GM23248 (cell line): ENCODE data around the gene ZMAT5. TPM values are rescaled to one million over a fixed set of nuclear protein-coding genes. Genes with fewer than 3 reads are reported as not detected.

Experiments
- DNase-seq: peaks from one replicate; pipeline ENCODE4 v3.0.0-alpha.2; 2015
- H2AFZ ChIP-seq: fragments of 200-600 bp; sonication (generic); 2 replicates; pipeline ENCODE4 v1.6.1; 2016; ENCODE audit warnings: antibody characterized with exemption
- H3F3A ChIP-seq: fragments of 200-600 bp; sonication (generic); 2 replicates; pipeline ENCODE4 v1.6.1; 2016; ENCODE audit warnings: mild to moderate bottlenecking, antibody characterized with exemption, mixed run types; ENCODE audit not compliant: insufficient read depth
- H3K27ac ChIP-seq: fragments of 200-600 bp; sonication (generic); 2 replicates; pipeline ENCODE4 v1.5.1; 2016; ENCODE audit warnings: mild to moderate bottlenecking
- H3K27me3 ChIP-seq: fragments of 200-600 bp; sonication (generic); replicated peaks from 2 replicates; pipeline ENCODE4 v1.6.1; 2016; ENCODE audit warnings: mild to moderate bottlenecking; ENCODE audit not compliant: insufficient read depth
- H3K36me3 ChIP-seq: fragments of 200-600 bp; sonication (generic); 2 replicates; pipeline ENCODE4 v1.6.1; 2016; ENCODE audit warnings: low read depth, mild to moderate bottlenecking
- H3K4me1 ChIP-seq: fragments of 200-600 bp; sonication (generic); 2 replicates; pipeline ENCODE4 v1.6.1; 2016; ENCODE audit warnings: mild to moderate bottlenecking; ENCODE audit not compliant: insufficient read depth
- H3K4me2 ChIP-seq: fragments of 200-600 bp; sonication (generic); one replicate; pipeline ENCODE4 v1.6.1; 2016; ENCODE audit warnings: mild to moderate bottlenecking; ENCODE audit not compliant: unreplicated experiment
- H3K4me3 ChIP-seq: fragments of 200-600 bp; sonication (generic); 2 replicates; pipeline ENCODE4 v1.5.1; 2016; ENCODE audit warnings: mild to moderate bottlenecking
- H3K79me2 ChIP-seq: fragments of 200-600 bp; sonication (generic); 2 replicates; pipeline ENCODE4 v1.6.1; 2016; ENCODE audit warnings: mild to moderate bottlenecking; ENCODE audit not compliant: insufficient read depth
- H3K9ac ChIP-seq: fragments of 200-600 bp; sonication (generic); 2 replicates; pipeline ENCODE4 v1.6.1; 2016; ENCODE audit warnings: mild to moderate bottlenecking
- H3K9me2 ChIP-seq: fragments of 200-600 bp; sonication (generic); 2 replicates; pipeline ENCODE4 v1.6.1; 2016; ENCODE audit warnings: mixed run types, mild to moderate bottlenecking, moderate library complexity; ENCODE audit not compliant: insufficient read depth
- H3K9me3 ChIP-seq: fragments of 200-600 bp; sonication (generic); one replicate; pipeline ENCODE4 v1.6.1; 2017; ENCODE audit warnings: low read depth
- H4K20me1 ChIP-seq: fragments of 200-600 bp; sonication (generic); 2 replicates; pipeline ENCODE4 v1.6.0; 2016; ENCODE audit not compliant: insufficient read depth
- EZH2 ChIP-seq: fragments of 200-600 bp; sonication (generic); IDR thresholded peaks from 2 replicates; pipeline ENCODE4 v1.6.1; 2018; ENCODE audit warnings: antibody characterized with exemption, mild to moderate bottlenecking; ENCODE audit not compliant: insufficient read depth, poor library complexity, severe bottlenecking
- EZH2phosphoT487 ChIP-seq: fragments of 200-600 bp; sonication (generic); IDR thresholded peaks from 2 replicates; pipeline ENCODE4 v1.6.1; 2018; ENCODE audit warnings: antibody characterized with exemption, moderate library complexity, mild to moderate bottlenecking, low read depth; ENCODE audit not compliant: insufficient read depth
- WGBS, 2 experiments: methylation state at CpG; one replicate each; pipeline ENCODE4 v1.1.6; 2015 to 2017; ENCODE audit warnings: low lambda C conversion rate in 2 of 2, low coverage in 1 of 2; ENCODE audit errors: missing lambda C conversion rate in 2 of 2; 5-methylcytosine and 5-hydroxymethylcytosine counted together
- in situ Hi-C: fragments of 300-500 bp; cut with MboI; formaldehyde crosslinking; loops from 2 replicates; pipeline ENCODE4 v1.15.0; 2020
- polyA plus RNA-seq: library from polyadenylated mRNA; unstranded; fragments of >200 nt; fragmentation: Nextera tagmentation; extraction: Ambion mirVana; gene quantifications from 2 replicates; pipeline ENCODE4 v1.2.1, GENCODE V29; 2016
- total RNA-seq: library from RNA; depleted of rRNA; stranded (reverse); fragments of >200 nt; shearing (Covaris generic); gene quantifications from 2 replicates; pipeline ENCODE4 v1.2.3, GENCODE V29; 2014

Gene ZMAT5
- total and polyA plus RNA-seq, 2 experiments from 2014 or later, result 11.3 to 35.8 TPM

- no peak overlapping the region for H3K27ac ChIP-seq
- H3F3A ChIP-seq, result no peaks in the 10 kb centered on the region
- no peak for DNase-seq
- H3K4me3 ChIP-seq, result no peak overlapping the region
- no peaks in the 10 kb centered on the region for H4K20me1 ChIP-seq
- H2AFZ ChIP-seq, result no peak overlapping the region
- no peaks in the 10 kb centered on the region for H3K9me3 ChIP-seq
- no peak overlapping the region for H3K9ac ChIP-seq
- H3K9me2 ChIP-seq, result no peaks in the 10 kb centered on the region
- no peaks in the 10 kb centered on the region for H3K79me2 ChIP-seq
- no peaks in the 10 kb centered on the region for H3K4me1 ChIP-seq
- no peak overlapping the region for H3K4me2 ChIP-seq
- no peaks in the 10 kb centered on the region for H3K36me3 ChIP-seq
- in situ Hi-C loops, result no loop called here
- WGBS, 2 experiments, result 77% methylated on average over 6 to 7 of the region's 7 CpGs
- H3K27me3 ChIP-seq, result 0 out of 2 replicates have a peak, but pooled peaks cover 6% of the 10 kb centered on the region
- TF ChIP-seq EZH2 (no peak), EZH2phosphoT487 (no peak)
These were observed 40.7 kb downstream of the ZMAT5 start for GRCh38 chr22:29726106-29726505.

- H4K20me1 ChIP-seq, result no peaks in the 10 kb centered on the region
- no peaks in the 10 kb centered on the region for H3K4me1 ChIP-seq
- no peaks in the 10 kb centered on the region for H3F3A ChIP-seq
- H3K9me2 ChIP-seq, result no peaks in the 10 kb centered on the region
- no peak overlapping the region for H3K27ac ChIP-seq
- 57 to 64% methylated on average over 8 of the region's 8 CpGs for WGBS, 2 experiments
- H3K79me2 ChIP-seq, result no peaks in the 10 kb centered on the region
- no peak overlapping the region for H3K4me3 ChIP-seq
- TF ChIP-seq EZH2phosphoT487, result no peak
- TF ChIP-seq EZH2, result no peak
- H3K27me3 ChIP-seq, result 0 out of 2 replicates have a peak, but pooled peaks cover 11% of the 10 kb centered on the region
- no peaks in the 10 kb centered on the region for H3K9me3 ChIP-seq
- no peaks in the 10 kb centered on the region for H3K36me3 ChIP-seq
- in situ Hi-C loops, result no loop called here
- no peak overlapping the region for H2AFZ ChIP-seq
- H3K9ac ChIP-seq, result no peak overlapping the region
- no peak overlapping the region for H3K4me2 ChIP-seq
- DNase-seq, result no peak
These were observed 42.0 kb downstream of the ZMAT5 start for GRCh38 chr22:29724843-29725242.

- no peaks in the 10 kb centered on the region for H3K9me2 ChIP-seq
- H3K36me3 ChIP-seq, result no peaks in the 10 kb centered on the region
- no peak overlapping the region for H3K4me3 ChIP-seq
- no peaks in the 10 kb centered on the region for H3K4me1 ChIP-seq
- no peaks in the 10 kb centered on the region for H4K20me1 ChIP-seq
- no peak for DNase-seq
- no peak overlapping the region for H3K27ac ChIP-seq
- no peaks in the 10 kb centered on the region for H3K9me3 ChIP-seq
- no peaks in the 10 kb centered on the region for H3F3A ChIP-seq
- H3K9ac ChIP-seq, result no peak overlapping the region
- 84 to 87% methylated on average over 10 of the region's 10 CpGs for WGBS, 2 experiments
- peaks cover 20% of the 10 kb centered on the region for H3K27me3 ChIP-seq
- TF ChIP-seq EZH2 (no peak), EZH2phosphoT487 (no peak)
- no peak overlapping the region for H3K4me2 ChIP-seq
- in situ Hi-C loops, result no loop called here
- no peak overlapping the region for H2AFZ ChIP-seq
- no peaks in the 10 kb centered on the region for H3K79me2 ChIP-seq
These were observed 43.0 kb downstream of the ZMAT5 start for GRCh38 chr22:29723766-29724165.

GRCh38 chr22:29722587-29722986, 44.2 kb downstream of the ZMAT5 start:
- no peaks in the 10 kb centered on the region for H3K4me1 ChIP-seq
- no peak overlapping the region for H3K4me3 ChIP-seq
- H3K27ac ChIP-seq, result no peak overlapping the region
- no peaks in the 10 kb centered on the region for H3K79me2 ChIP-seq
- H3K36me3 ChIP-seq, result no peaks in the 10 kb centered on the region
- H4K20me1 ChIP-seq, result no peaks in the 10 kb centered on the region
- 78 to 79% methylated on average over 16 of the region's 16 CpGs for WGBS, 2 experiments
- DNase-seq, result no peak
- H3K9me3 ChIP-seq, result no peaks in the 10 kb centered on the region
- TF ChIP-seq EZH2phosphoT487 (no peak), EZH2 (no peak)
- H3K9me2 ChIP-seq, result no peaks in the 10 kb centered on the region
- H3K9ac ChIP-seq, result no peak overlapping the region
- no peak overlapping the region for H3K4me2 ChIP-seq
- no peaks in the 10 kb centered on the region for H3F3A ChIP-seq
- peaks cover 25% of the 10 kb centered on the region for H3K27me3 ChIP-seq
- H2AFZ ChIP-seq, result no peak overlapping the region
- in situ Hi-C loops, result no loop called here

GRCh38 chr22:29722151-29722550, 44.7 kb downstream of the ZMAT5 start:
- H3K27ac ChIP-seq, result no peak overlapping the region
- no peak overlapping the region for H2AFZ ChIP-seq
- TF ChIP-seq EZH2 (no peak), EZH2phosphoT487 (no peak)
- in situ Hi-C loops, result no loop called here
- no peaks in the 10 kb centered on the region for H3K4me1 ChIP-seq
- no peaks in the 10 kb centered on the region for H3K9me2 ChIP-seq
- H3K27me3 ChIP-seq, result peaks cover 25% of the 10 kb centered on the region
- H3F3A ChIP-seq, result no peaks in the 10 kb centered on the region
- H3K4me2 ChIP-seq, result no peak overlapping the region
- no peaks in the 10 kb centered on the region for H3K79me2 ChIP-seq
- no peak overlapping the region for H3K4me3 ChIP-seq
- no peaks in the 10 kb centered on the region for H4K20me1 ChIP-seq
- no peaks in the 10 kb centered on the region for H3K36me3 ChIP-seq
- no peak overlapping the region for H3K9ac ChIP-seq
- no peaks in the 10 kb centered on the region for H3K9me3 ChIP-seq
- peak; percentile 20 for DNase-seq
- WGBS, 2 experiments, result 65 to 82% methylated on average over 5 to 7 of the region's 7 CpGs
